ENCODE measurements around the gene PPP1R14C. TPM values are rescaled to one million over a fixed set of nuclear protein-coding genes. Genes with fewer than 3 reads are reported as not detected.
"Not testable (repeated sequence)": the region's sequence is repeated elsewhere in the genome, so short reads cannot be mapped to it uniquely, and the experiment has no call there.

PPP1R14C gene
- polyA plus RNA-seq, 3 donors: 21.7 to 30.5 (median 27.6) TPM

- DNase-seq (ENCODE audit: extremely low read depth in 1 of 11, low read depth in 9 of 11, low spot score in 4 of 11): no peak
Observed at GRCh38 chr6:150230832-150231524, 88.1 kb downstream of the PPP1R14C start.

GRCh38 chr6:150231525-150231850, 88.6 kb downstream of the PPP1R14C start:
- DNase-seq (ENCODE audit: extremely low read depth in 1 of 11, low read depth in 9 of 11, low spot score in 4 of 11): no peak

- no peak for DNase-seq (ENCODE audit: extremely low read depth in 1 of 11, low read depth in 9 of 11, low spot score in 4 of 11)
Observed at GRCh38 chr6:150233843-150234269, 91.0 kb downstream of the PPP1R14C start.

- no peak for DNase-seq (ENCODE audit: extremely low read depth in 1 of 11, low read depth in 9 of 11, low spot score in 4 of 11)
Observed at GRCh38 chr6:150235218-150235617, 92.4 kb downstream of the PPP1R14C start.

GRCh38 chr6:150236114-150236513, 93.3 kb downstream of the PPP1R14C start:
- DNase-seq (ENCODE audit: extremely low read depth in 1 of 11, low read depth in 9 of 11, low spot score in 4 of 11): no peak

GRCh38 chr6:150236544-150236943, 93.7 kb downstream of the PPP1R14C start:
- DNase-seq (ENCODE audit: extremely low read depth in 1 of 11, low read depth in 9 of 11, low spot score in 4 of 11): peak in 1 of 11 donors; percentile 30

GRCh38 chr6:150237626-150238025, 94.8 kb downstream of the PPP1R14C start:
- DNase-seq (ENCODE audit: extremely low read depth in 1 of 11, low read depth in 9 of 11, low spot score in 4 of 11): no peak

- DNase-seq (ENCODE audit: extremely low read depth in 1 of 11, low read depth in 9 of 11, low spot score in 4 of 11): no peak
Observed at GRCh38 chr6:150238336-150238741, 95.5 kb downstream of the PPP1R14C start.

GRCh38 chr6:150238846-150239407, 96.1 kb downstream of the PPP1R14C start:
- DNase-seq (ENCODE audit: extremely low read depth in 1 of 11, low read depth in 9 of 11, low spot score in 4 of 11): no peak

- DNase-seq (ENCODE audit: extremely low read depth in 1 of 11, low read depth in 9 of 11, low spot score in 4 of 11): not testable (repeated sequence)
Observed at GRCh38 chr6:150241756-150242155, 98.9 kb downstream of the PPP1R14C start.

GRCh38 chr6:150243620-150244314, 100.9 kb downstream of the PPP1R14C start:
- DNase-seq (ENCODE audit: extremely low read depth in 1 of 11, low read depth in 9 of 11, low spot score in 4 of 11): no peak

GRCh38 chr6:150245148-150245935, 102.5 kb downstream of the PPP1R14C start:
- DNase-seq (ENCODE audit: extremely low read depth in 1 of 11, low read depth in 9 of 11, low spot score in 4 of 11): no peak

- no peak for DNase-seq (ENCODE audit: extremely low read depth in 1 of 11, low read depth in 9 of 11, low spot score in 4 of 11)
Observed at GRCh38 chr6:150247803-150248202, 105.0 kb downstream of the PPP1R14C start.

- no peak for DNase-seq (ENCODE audit: extremely low read depth in 1 of 11, low read depth in 9 of 11, low spot score in 4 of 11)
Observed at GRCh38 chr6:150248300-150248699, 105.5 kb downstream of the PPP1R14C start.

GRCh38 chr6:150249261-150249660, 106.4 kb downstream of the PPP1R14C start:
- no peak for DNase-seq (ENCODE audit: extremely low read depth in 1 of 11, low read depth in 9 of 11, low spot score in 4 of 11)

GRCh38 chr6:150250826-150251225, 108.0 kb downstream of the PPP1R14C start:
- DNase-seq (ENCODE audit: extremely low read depth in 1 of 11, low read depth in 9 of 11, low spot score in 4 of 11): no peak

GRCh38 chr6:150251566-150252186, 108.8 kb downstream of the PPP1R14C start:
- DNase-seq (ENCODE audit: extremely low read depth in 1 of 11, low read depth in 9 of 11, low spot score in 4 of 11): no peak

- no peak for DNase-seq (ENCODE audit: extremely low read depth in 1 of 11, low read depth in 9 of 11, low spot score in 4 of 11)
Observed at GRCh38 chr6:150252714-150253444, 110.0 kb downstream of the PPP1R14C start.

- DNase-seq (ENCODE audit: extremely low read depth in 1 of 11, low read depth in 9 of 11, low spot score in 4 of 11): no peak
Observed at GRCh38 chr6:150253489-150253888, 110.6 kb downstream of the PPP1R14C start.
